ENCODE data around the gene RHAG.
"Not testable (repeated sequence)": the region's sequence is repeated elsewhere in the genome, so short reads cannot be mapped to it uniquely, and the experiment has no call there.

RHAG gene

GRCh38 chr6:49636713-49637349 lies at the start of gene RHAG:
Gene RHAG, minus strand, starts transcription at chr6:49636839. Its CDS starts 27 bp downstream, at chr6:49636812.
- no peak for DNase-seq (ENCODE audit: low spot score)

- no peak for DNase-seq (ENCODE audit: low spot score)
Observed at GRCh38 chr6:49676671-49677281, 40.1 kb upstream of the RHAG start.

- no peak for DNase-seq (ENCODE audit: low spot score)
Observed at GRCh38 chr6:49675816-49676215, 39.2 kb upstream of the RHAG start.

- no peak for DNase-seq (ENCODE audit: low spot score)
Observed at GRCh38 chr6:49668083-49668511, 31.5 kb upstream of the RHAG start.

GRCh38 chr6:49666930-49667757 lies 30.5 kb upstream of the RHAG start:
- DNase-seq (ENCODE audit: low spot score): no peak

GRCh38 chr6:49666480-49666879 lies 29.8 kb upstream of the RHAG start:
- DNase-seq (ENCODE audit: low spot score): no peak

GRCh38 chr6:49664817-49665216 lies 28.2 kb upstream of the RHAG start:
- no peak for DNase-seq (ENCODE audit: low spot score)

GRCh38 chr6:49664054-49664453 lies 27.4 kb upstream of the RHAG start:
- DNase-seq (ENCODE audit: low spot score): not testable (repeated sequence)

GRCh38 chr6:49662892-49663261 lies 26.2 kb upstream of the RHAG start:
- DNase-seq (ENCODE audit: low spot score): no peak

- DNase-seq (ENCODE audit: low spot score): no peak
Observed at GRCh38 chr6:49662231-49662891, 25.7 kb upstream of the RHAG start.

- DNase-seq (ENCODE audit: low spot score): no peak
Observed at GRCh38 chr6:49653942-49654341, 17.3 kb upstream of the RHAG start.

- DNase-seq (ENCODE audit: low spot score): no peak
Observed at GRCh38 chr6:49653438-49653837, 16.8 kb upstream of the RHAG start.

- DNase-seq (ENCODE audit: low spot score): no peak
Observed at GRCh38 chr6:49651239-49651638, 14.6 kb upstream of the RHAG start.

- DNase-seq (ENCODE audit: low spot score): no peak
Observed at GRCh38 chr6:49649988-49650387, 13.3 kb upstream of the RHAG start.

- no peak for DNase-seq (ENCODE audit: low spot score)
Observed at GRCh38 chr6:49648036-49648435, 11.4 kb upstream of the RHAG start.

- no peak for DNase-seq (ENCODE audit: low spot score)
Observed at GRCh38 chr6:49647476-49647875, 10.8 kb upstream of the RHAG start.

GRCh38 chr6:49646942-49647341 lies 10.3 kb upstream of the RHAG start:
- DNase-seq (ENCODE audit: low spot score): no peak

GRCh38 chr6:49646130-49646824 lies 9.6 kb upstream of the RHAG start:
- DNase-seq (ENCODE audit: low spot score): peak; percentile 16

GRCh38 chr6:49645139-49645538 lies 8.5 kb upstream of the RHAG start:
- no peak for DNase-seq (ENCODE audit: low spot score)

GRCh38 chr6:49639177-49639817 lies 2.7 kb upstream of the RHAG start:
- DNase-seq (ENCODE audit: low spot score): no peak

- no peak for DNase-seq (ENCODE audit: low spot score)
Observed at GRCh38 chr6:49637350-49637731, 702 bp upstream of the RHAG start.
